GM12864 (cell line): ENCODE measurements around the gene INHA.

Source experiments
- DNase-seq: peaks from one replicate; pipeline ENCODE4 v3.0.0-alpha.2; 2011; ENCODE audit warnings: low read depth
- H3K4me3 ChIP-seq: 2 replicates; pipeline ENCODE4 v1.5.1; 2011; ENCODE audit warnings: mild to moderate bottlenecking, low read depth, low read length, control low read depth
- TF ChIP-seq, protein P1 (sequence below): IDR thresholded peaks from 2 replicates; pipeline ENCODE4 v1.5.1; 2011; ENCODE audit warnings: low read depth, mild to moderate bottlenecking, moderate library complexity, low read length, control low read depth, inconsistent platforms; ENCODE audit errors: missing control alignments

The INHA gene

DNA sequence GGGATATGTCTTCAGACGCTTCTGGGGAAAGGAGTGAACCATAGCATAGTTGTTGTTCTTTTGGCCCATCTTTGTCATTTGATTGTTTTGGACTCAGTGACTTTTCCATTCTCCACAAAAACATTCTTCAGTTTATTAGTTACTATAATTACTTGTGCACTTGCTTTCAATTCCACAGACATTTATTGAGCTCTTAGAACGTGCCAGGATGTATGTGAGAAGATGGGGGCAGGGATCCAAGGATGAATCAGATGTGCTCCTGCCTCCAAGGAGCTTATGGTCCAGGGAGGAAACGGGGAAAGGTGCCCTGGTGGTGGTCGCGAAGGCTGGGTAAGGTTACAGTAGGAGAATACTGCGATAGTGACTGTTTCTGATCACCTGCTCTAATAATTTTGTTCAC, 48.4 kb downstream of the INHA start:
- H3K4me3 ChIP-seq: no peak overlapping the region
- TF ChIP-seq, protein P1, sequence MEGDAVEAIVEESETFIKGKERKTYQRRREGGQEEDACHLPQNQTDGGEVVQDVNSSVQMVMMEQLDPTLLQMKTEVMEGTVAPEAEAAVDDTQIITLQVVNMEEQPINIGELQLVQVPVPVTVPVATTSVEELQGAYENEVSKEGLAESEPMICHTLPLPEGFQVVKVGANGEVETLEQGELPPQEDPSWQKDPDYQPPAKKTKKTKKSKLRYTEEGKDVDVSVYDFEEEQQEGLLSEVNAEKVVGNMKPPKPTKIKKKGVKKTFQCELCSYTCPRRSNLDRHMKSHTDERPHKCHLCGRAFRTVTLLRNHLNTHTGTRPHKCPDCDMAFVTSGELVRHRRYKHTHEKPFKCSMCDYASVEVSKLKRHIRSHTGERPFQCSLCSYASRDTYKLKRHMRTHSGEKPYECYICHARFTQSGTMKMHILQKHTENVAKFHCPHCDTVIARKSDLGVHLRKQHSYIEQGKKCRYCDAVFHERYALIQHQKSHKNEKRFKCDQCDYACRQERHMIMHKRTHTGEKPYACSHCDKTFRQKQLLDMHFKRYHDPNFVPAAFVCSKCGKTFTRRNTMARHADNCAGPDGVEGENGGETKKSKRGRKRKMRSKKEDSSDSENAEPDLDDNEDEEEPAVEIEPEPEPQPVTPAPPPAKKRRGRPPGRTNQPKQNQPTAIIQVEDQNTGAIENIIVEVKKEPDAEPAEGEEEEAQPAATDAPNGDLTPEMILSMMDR: no peak
- no peak for DNase-seq

DNA sequence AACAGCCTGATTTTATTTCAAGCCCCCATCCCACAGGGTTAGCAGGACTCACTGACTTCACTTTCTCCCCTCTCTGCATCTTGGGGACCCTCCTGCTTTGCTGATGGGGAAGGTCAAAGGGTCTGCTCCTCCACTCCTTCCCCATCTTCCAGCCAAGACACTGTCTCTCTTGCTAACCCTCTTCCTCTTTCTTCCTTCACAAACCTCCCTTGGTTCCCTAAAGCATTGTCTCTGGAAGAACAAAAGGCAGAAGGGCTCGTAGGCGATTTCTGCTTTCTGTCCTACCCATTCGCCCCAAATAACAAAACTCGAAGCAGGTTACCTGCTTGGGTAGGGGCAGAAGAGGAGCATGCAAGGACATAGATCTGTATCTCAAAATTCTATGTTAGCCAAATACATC, 49.8 kb downstream of the INHA start:
- TF ChIP-seq, protein P1: no peak
- H3K4me3 ChIP-seq: no peak overlapping the region
- DNase-seq: no peak

DNA sequence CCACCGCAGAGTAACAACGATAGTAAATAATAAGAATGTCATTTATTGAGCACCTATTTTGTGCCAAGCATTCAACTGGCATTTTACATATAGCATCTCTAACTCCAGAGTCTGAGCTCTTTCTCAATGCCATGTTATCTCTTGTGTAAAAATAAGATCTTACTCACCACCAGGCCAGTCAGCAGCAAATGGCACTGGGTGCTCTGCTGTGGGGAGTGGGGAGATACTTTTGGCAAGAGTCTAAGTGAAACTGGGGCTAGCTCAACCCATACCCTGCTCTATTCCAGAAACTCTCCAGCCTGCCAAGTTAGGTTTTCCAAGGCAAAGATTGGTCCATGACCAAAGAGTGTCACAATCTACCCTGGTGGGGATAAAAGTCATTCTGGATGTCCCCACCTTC, 50.4 kb downstream of the INHA start:
- DNase-seq: no peak
- TF ChIP-seq, protein P1: no peak

DNA sequence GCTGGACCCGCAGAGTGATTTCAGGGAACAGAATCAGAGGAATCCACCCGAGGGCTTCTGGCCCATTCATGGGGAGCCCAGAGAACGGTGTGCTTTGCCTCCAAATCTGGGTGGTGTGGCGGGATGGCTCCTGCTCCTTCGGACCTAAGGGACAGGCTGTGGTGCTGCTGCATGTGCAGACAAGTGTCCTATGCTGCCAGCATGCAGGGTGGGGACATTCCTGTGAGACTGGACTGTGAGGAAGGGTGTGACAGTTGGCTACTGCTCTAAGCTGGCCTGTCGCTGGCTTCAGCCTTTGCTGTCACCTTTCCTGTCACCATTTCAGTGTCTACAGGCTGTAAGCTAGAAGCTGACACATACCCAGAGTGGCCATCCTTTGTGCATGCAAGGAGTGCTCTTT, 52.5 kb downstream of the INHA start:
- no peak overlapping the region for H3K4me3 ChIP-seq
- TF ChIP-seq, protein P1: no peak
- no peak for DNase-seq

More for the DNA sequence above, 50.4 kb downstream of the INHA start:
- no peak overlapping the region for H3K4me3 ChIP-seq

DNA sequence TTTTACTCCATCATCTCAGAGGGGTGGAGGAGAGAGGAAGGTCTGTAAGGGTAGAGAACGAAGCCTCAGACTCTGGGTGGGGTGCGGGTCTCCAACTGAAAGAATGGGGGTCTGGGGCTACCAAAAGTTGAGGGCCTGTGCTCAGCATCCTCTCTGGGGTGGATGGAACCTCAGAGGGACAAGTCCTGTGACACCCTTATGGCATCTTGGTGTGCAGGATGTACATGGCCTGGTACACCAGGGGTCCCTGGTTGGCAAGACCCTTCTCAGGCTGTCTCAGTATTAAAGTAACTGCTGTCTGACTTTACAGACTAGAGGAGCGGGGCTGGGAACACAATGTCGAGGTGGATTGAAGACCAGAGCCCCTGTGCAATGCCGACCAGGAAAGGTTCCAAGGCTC, 53.1 kb downstream of the INHA start:
- TF ChIP-seq, protein P1: no peak
- no peak for DNase-seq
- H3K4me3 ChIP-seq: no peak overlapping the region
